ENCODE results near the gene ANKRD27. TPM values are rescaled to one million over a fixed set of nuclear protein-coding genes. Genes with fewer than 3 reads are reported as not detected.
"Not testable (repeated sequence)": the region's sequence is repeated elsewhere in the genome, so short reads cannot be mapped to it uniquely, and the experiment has no call there.

ANKRD27 gene
- total and polyA plus RNA-seq, 2 experiments from 2014 or later: 24.3 to 32.6 TPM

- H4K20me1 ChIP-seq (ENCODE audit: insufficient read depth, poor library complexity, severe bottlenecking): no peaks in the 10 kb centered on the region
- H3K36me3 ChIP-seq (replicated peaks; ENCODE audit: insufficient read depth, low read depth): no peaks in the 10 kb centered on the region
- no peak for TF ChIP-seq EZH2phosphoT487 (IDR thresholded peaks at IDR 0.05; ENCODE audit: low read depth, severe bottlenecking, unreplicated experiment)
- TF ChIP-seq EZH2 (IDR thresholded peaks at IDR 0.05; ENCODE audit: borderline replicate concordance): no peak
- no peak for TF ChIP-seq CTCF (IDR thresholded peaks at IDR 0.05; ENCODE audit: poor library complexity)
- WGBS (ENCODE audit: low lambda C conversion rate, missing lambda C conversion rate): 84% methylated on average over 6 of the region's 6 CpGs
- H3K9me2 ChIP-seq (replicated peaks; ENCODE audit: insufficient read depth): no peaks in the 10 kb centered on the region
- H3K27me3 ChIP-seq: no peaks in the 10 kb centered on the region
- peaks cover 21% of the 10 kb centered on the region for H3K79me2 ChIP-seq
- no peak overlapping the region for H3K4me3 ChIP-seq
- no peaks in the 10 kb centered on the region for H3K4me1 ChIP-seq (ENCODE audit: insufficient read depth)
- no peak for DNase-seq (ENCODE audit: low spot score)
- no peak overlapping the region for H3K4me2 ChIP-seq
- H2AFZ ChIP-seq: no peak overlapping the region
- H3K27ac ChIP-seq: no peak overlapping the region
- H3K9me3 ChIP-seq (ENCODE audit: low read depth): no peaks in the 10 kb centered on the region
These were observed 36.8 kb upstream of the ANKRD27 start for GRCh38 chr19:32711747-32712146.

GRCh38 chr19:32709032-32709431 is 34.1 kb upstream of the ANKRD27 start:
- DNase-seq (ENCODE audit: low spot score): no peak
- no peak overlapping the region for H2AFZ ChIP-seq
- WGBS (ENCODE audit: low lambda C conversion rate, missing lambda C conversion rate): 92% methylated on average over 5 of the region's 5 CpGs
- no peaks in the 10 kb centered on the region for H3K9me2 ChIP-seq (replicated peaks; ENCODE audit: insufficient read depth)
- H3K79me2 ChIP-seq: peaks cover 48% of the 10 kb centered on the region
- H3K4me3 ChIP-seq: no peak overlapping the region
- no peak overlapping the region for H3K27ac ChIP-seq
- peaks cover 2% of the 10 kb centered on the region for H3K9me3 ChIP-seq (ENCODE audit: low read depth)
- TF ChIP-seq EZH2phosphoT487 (IDR thresholded peaks at IDR 0.05; ENCODE audit: low read depth, severe bottlenecking, unreplicated experiment) (no peak), EZH2 (IDR thresholded peaks at IDR 0.05; ENCODE audit: borderline replicate concordance) (no peak), CTCF (IDR thresholded peaks at IDR 0.05; ENCODE audit: poor library complexity) (no peak)
- no peaks in the 10 kb centered on the region for H3K36me3 ChIP-seq (replicated peaks; ENCODE audit: insufficient read depth, low read depth)
- no peaks in the 10 kb centered on the region for H3K4me1 ChIP-seq (ENCODE audit: insufficient read depth)
- no peak overlapping the region for H3K4me2 ChIP-seq
- no peaks in the 10 kb centered on the region for H3K27me3 ChIP-seq
- H4K20me1 ChIP-seq (ENCODE audit: insufficient read depth, poor library complexity, severe bottlenecking): no peaks in the 10 kb centered on the region

GRCh38 chr19:32708457-32708856 is 33.5 kb upstream of the ANKRD27 start:
- no peaks in the 10 kb centered on the region for H3K9me2 ChIP-seq (replicated peaks; ENCODE audit: insufficient read depth)
- no peak overlapping the region for H3K4me3 ChIP-seq
- peaks cover 7% of the 10 kb centered on the region for H3K9me3 ChIP-seq (ENCODE audit: low read depth)
- H3K4me1 ChIP-seq (ENCODE audit: insufficient read depth): no peaks in the 10 kb centered on the region
- no peak overlapping the region for H2AFZ ChIP-seq
- H3K79me2 ChIP-seq: peaks cover 52% of the 10 kb centered on the region
- no peak for TF ChIP-seq EZH2phosphoT487 (IDR thresholded peaks at IDR 0.05; ENCODE audit: low read depth, severe bottlenecking, unreplicated experiment)
- no peak for TF ChIP-seq CTCF (IDR thresholded peaks at IDR 0.05; ENCODE audit: poor library complexity)
- TF ChIP-seq EZH2 (IDR thresholded peaks at IDR 0.05; ENCODE audit: borderline replicate concordance): no peak
- DNase-seq (ENCODE audit: low spot score): no peak
- no peaks in the 10 kb centered on the region for H3K27me3 ChIP-seq
- no peak overlapping the region for H3K27ac ChIP-seq
- H4K20me1 ChIP-seq (ENCODE audit: insufficient read depth, poor library complexity, severe bottlenecking): no peaks in the 10 kb centered on the region
- 98% methylated on average over 3 of the region's 3 CpGs for WGBS (ENCODE audit: low lambda C conversion rate, missing lambda C conversion rate)
- H3K4me2 ChIP-seq: no peak overlapping the region
- H3K36me3 ChIP-seq (replicated peaks; ENCODE audit: insufficient read depth, low read depth): no peaks in the 10 kb centered on the region

- not testable (repeated sequence) for H3K27me3 ChIP-seq; DNase-seq (ENCODE audit: low spot score); H3K9me3 ChIP-seq (ENCODE audit: low read depth); H3K4me2 ChIP-seq; H3K36me3 ChIP-seq (replicated peaks; ENCODE audit: insufficient read depth, low read depth); H2AFZ ChIP-seq; H3K9me2 ChIP-seq (replicated peaks; ENCODE audit: insufficient read depth); H3K27ac ChIP-seq; H3K4me3 ChIP-seq; H4K20me1 ChIP-seq (ENCODE audit: insufficient read depth, poor library complexity, severe bottlenecking)
- Histone ChIP-seq H3K79me2 (peaks cover 84% of the 10 kb centered on the region), H3K4me1 (ENCODE audit: insufficient read depth) (peaks cover 19% of the 10 kb centered on the region)
- WGBS (ENCODE audit: low lambda C conversion rate, missing lambda C conversion rate): 96% methylated on average over 2 of the region's 2 CpGs
These were observed 29.0 kb upstream of the ANKRD27 start for GRCh38 chr19:32704006-32704405.

All from hepatocyte (in vitro differentiated cells).